GM12878 (cell line): ENCODE data around the gene ASAP2.

ENCODE experiments used
- EGR1 ChIP-seq, 2 experiments: IDR thresholded peaks; 1 replicate in 1 of 2; 2 replicates in 1 of 2; pipeline ENCODE4 v1.6.1; 2011 to 2012; ENCODE audit warnings: low read depth in 2 of 2, low read length in 2 of 2, borderline replicate concordance in 1 of 2, mild to moderate bottlenecking in 1 of 2, moderate library complexity in 1 of 2
- NFXL1 ChIP-seq: fragments of 450-650 bp; IDR thresholded peaks from 2 replicates; pipeline ENCODE4 v1.6.1; 2017; ENCODE audit warnings: antibody characterized with exemption, mild to moderate bottlenecking, borderline replicate concordance

DNA sequence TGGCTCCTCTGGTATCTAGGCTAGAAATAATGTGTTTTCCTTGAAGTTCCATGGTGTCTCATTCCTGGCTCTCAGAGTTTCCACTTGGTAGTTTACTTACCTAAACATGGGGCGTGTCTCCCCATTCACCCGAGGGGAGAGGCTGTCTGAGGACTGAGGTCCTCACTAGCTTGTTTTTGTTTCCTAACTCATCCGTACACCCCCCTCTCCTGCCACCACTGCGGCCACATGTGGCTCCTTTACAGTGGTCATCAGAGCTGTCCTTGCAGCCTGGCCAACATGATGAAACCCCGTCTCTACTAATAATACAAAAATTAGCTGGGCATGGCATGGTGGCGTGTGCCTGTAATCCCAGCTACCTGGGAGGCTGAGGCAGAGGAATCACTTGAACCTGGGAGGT lies 106.0 kb downstream of the ASAP2 start:
- TF ChIP-seq EGR1 (IDR thresholded peaks at IDR 0.05; ENCODE audit: borderline replicate concordance in 1 of 2, low read depth in 2 of 2, low read length in 2 of 2) (no peak), NFXL1 (no peak)
